H7 (cell line): ENCODE results near the gene IFITM5. TPM values are rescaled to one million over a fixed set of nuclear protein-coding genes. Genes with fewer than 3 reads are reported as not detected.

Source experiments
- total RNA-seq: library from RNA; depleted of rRNA; stranded (reverse); fragments of >200 nt; shearing (Covaris generic); gene quantifications from 2 replicates; pipeline ENCODE4 v1.2.3, GENCODE V29; 2014; rRNA removed

IFITM5 gene
- total RNA-seq, 1 experiment from 2014 or later: not detected

Other genes with a start within 250 kb of the IFITM5 start
- not detected in 2 replicates for gene SCGB1C1, start 106.4 kb downstream of the IFITM5 start, total RNA-seq
- gene BET1L, start 92.1 kb downstream of the IFITM5 start, total RNA-seq: 21.5 and 23.7 TPM in 2 replicates
- gene RIC8A, start 91.8 kb downstream of the IFITM5 start, total RNA-seq: 103 and 125 TPM in 2 replicates
- 10.7 and 12.3 TPM in 2 replicates for gene SIRT3, start 63.2 kb downstream of the IFITM5 start, total RNA-seq
- 186 and 234 TPM in 2 replicates for gene PSMD13, start 62.5 kb downstream of the IFITM5 start, total RNA-seq
- 0.26 and 0.55 TPM in 2 replicates for gene NLRP6, start 21.1 kb downstream of the IFITM5 start, total RNA-seq
- 69.0 and 102 TPM in 2 replicates for gene PGGHG, start 10.4 kb downstream of the IFITM5 start, total RNA-seq
- gene IFITM2, start 8.3 kb upstream of the IFITM5 start, total RNA-seq: 374 and 379 TPM in 2 replicates
- gene IFITM1, start 14.5 kb upstream of the IFITM5 start, total RNA-seq: 1,398 and 1,404 TPM in 2 replicates
- 278 and 328 TPM in 2 replicates for gene IFITM3, start 21.3 kb upstream of the IFITM5 start, total RNA-seq
- gene B4GALNT4, start 70.0 kb upstream of the IFITM5 start, total RNA-seq: 56.0 and 62.6 TPM in 2 replicates
- gene PKP3, start 94.7 kb upstream of the IFITM5 start, total RNA-seq: 2.1 and 3.6 TPM in 2 replicates
- gene SIGIRR, start 115.5 kb upstream of the IFITM5 start, total RNA-seq: 39.5 and 44.9 TPM in 2 replicates
- gene ANO9, start 142.5 kb upstream of the IFITM5 start, total RNA-seq: 0.83 and 2.2 TPM in 2 replicates
- gene PTDSS2, start 150.8 kb upstream of the IFITM5 start, total RNA-seq: 40.9 and 47.5 TPM in 2 replicates
- 98.9 and 104 TPM in 2 replicates for gene RNH1, start 207.7 kb upstream of the IFITM5 start, total RNA-seq
- 27.1 and 57.9 TPM in 2 replicates for gene HRAS, start 236.1 kb upstream of the IFITM5 start, total RNA-seq
- gene LRRC56, start 238.0 kb upstream of the IFITM5 start, total RNA-seq: 1.3 and 1.5 TPM in 2 replicates